NB4 (cell line): Measurements from ENCODE around the gene ENKUR.

ENCODE experiments used
- CTCF ChIP-seq: IDR thresholded peaks from one replicate; pipeline ENCODE4 v1.5.1; 2012; ENCODE audit warnings: low read depth, low read length
- POLR2A ChIP-seq: IDR thresholded peaks from 2 replicates; pipeline ENCODE4 v1.6.1; 2011; ENCODE audit warnings: mild to moderate bottlenecking; ENCODE audit not compliant: insufficient read length; ENCODE audit errors: extremely low read depth

DNA sequence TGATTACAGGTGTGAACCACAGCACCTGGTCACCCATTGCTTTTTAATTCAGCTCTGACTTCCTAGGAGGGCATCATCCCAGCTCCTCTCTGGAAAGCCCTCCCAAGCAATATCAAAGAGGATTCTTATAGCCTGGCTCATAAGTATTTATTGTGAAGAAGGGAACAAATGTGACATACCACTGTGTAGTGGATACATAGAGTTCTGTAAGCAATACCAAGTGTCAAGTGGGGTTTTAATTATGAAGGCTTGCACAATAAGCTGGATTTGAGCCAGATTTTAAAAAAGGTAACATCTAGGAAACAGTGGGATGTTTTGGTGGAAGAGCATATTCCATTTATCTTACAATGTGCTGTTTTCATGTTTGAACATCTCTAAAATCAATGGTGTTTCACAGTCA lies 44.6 kb downstream of the ENKUR start:
- TF ChIP-seq CTCF, result no peak
- no peak for TF ChIP-seq POLR2A
